HepG2 (cell line): ENCODE measurements around the gene ALOX5AP. TPM values are rescaled to one million over a fixed set of nuclear protein-coding genes. Genes with fewer than 3 reads are reported as not detected.

Experiments used
- ATAC-seq: fragments of 200-7000 bp; cut with Tn5 transposase; 3 replicates; pipeline ENCODE4 v1.9.1; 2020; ENCODE audit warnings: mild to moderate bottlenecking, moderate library complexity
- BruUV-seq: library from RNA; stranded (reverse); fragments of 400-500 nt; replicated peaks from 2 replicates; lab custom pipeline; 2021; lab: Mats Ljungman, UMichigan
- CTCF ChIA-PET: fragments of 300-600 bp; formaldehyde crosslinking; extraction: SDS; loops from one replicate; lab custom pipeline; 2021; ENCODE audit warnings: low total read pairs, inconsistent platforms, low intra/inter-chr PET ratio; lab: Yijun Ruan, JAX
- POLR2A ChIA-PET: fragments of 350-600 bp; sonication (Branson Sonifier 250); formaldehyde crosslinking; loops from one replicate; lab custom pipeline; 2020; ENCODE audit warnings: antibody characterized with exemption, inconsistent platforms; lab: Yijun Ruan, JAX
- DNase-seq: peaks from one replicate; pipeline ENCODE4 v3.0.0-alpha.2; 2015; ENCODE audit warnings: low spot score
- FAIRE-seq: peaks from 3 replicates; lab custom pipeline; 2011; peaks lifted over from hg19 to GRCh38; lab: Jason Lieb, UNC
- H2AFZ ChIP-seq: one replicate; pipeline ENCODE4 v1.6.1; 2011; ENCODE audit warnings: low read length, inconsistent platforms
- H3K27ac ChIP-seq: fragments of 300-600 bp; 3 replicates; pipeline ENCODE4 v1.8.0; 2011; ENCODE audit warnings: mixed run types, mild to moderate bottlenecking, mixed read lengths, low read length, inconsistent platforms; ENCODE audit not compliant: insufficient read depth; ENCODE audit errors: extremely low read length
- H3K27me3 ChIP-seq, 2 experiments: fragments of 200-600 bp in 1 of 2; 2 replicates in 1 of 2; 3 replicates in 1 of 2; pipeline versions ENCODE4 v1.6.0 to v1.8.0; 2011; ENCODE audit warnings: low read length in 2 of 2, mild to moderate bottlenecking in 2 of 2, moderate library complexity in 2 of 2, inconsistent platforms in 1 of 2; ENCODE audit not compliant: insufficient read depth in 2 of 2, control insufficient read depth in 1 of 2
- H3K36me3 ChIP-seq, 2 experiments: fragments of 200-600 bp in 1 of 2; replicated peaks in 1 of 2; 2 replicates in 1 of 2; 3 replicates in 1 of 2; pipeline versions ENCODE4 v1.5.1 to v1.8.0; 2011; ENCODE audit warnings: low read length in 2 of 2, inconsistent platforms in 1 of 2; ENCODE audit not compliant: insufficient read depth in 2 of 2, control insufficient read depth in 1 of 2
- H3K4me1 ChIP-seq: 2 replicates; pipeline ENCODE4 v1.5.1; 2012; ENCODE audit warnings: low read length, inconsistent platforms; ENCODE audit not compliant: insufficient read depth
- H3K4me2 ChIP-seq: 2 replicates; pipeline ENCODE4 v1.6.0; 2011; ENCODE audit warnings: low read depth, low read length, inconsistent platforms
- H3K4me3 ChIP-seq, 3 experiments: fragments of 200-600 bp in 1 of 3; sonication (generic), shearing (Covaris generic) in 1 of 3; replicated peaks in 1 of 3; 2 replicates each; pipeline ENCODE4 v1.5.1; 2011 to 2016; ENCODE audit warnings: low read length in 3 of 3, inconsistent platforms in 2 of 3, low read depth in 2 of 3, mild to moderate bottlenecking in 2 of 3, control low read depth in 1 of 3, mixed read lengths in 1 of 3; ENCODE audit not compliant: insufficient read depth in 1 of 3
- H3K79me2 ChIP-seq: one replicate; pipeline ENCODE4 v1.6.1; 2011; ENCODE audit warnings: low read length, inconsistent platforms; ENCODE audit not compliant: insufficient read depth
- H3K9ac ChIP-seq: 2 replicates; pipeline ENCODE4 v1.6.0; 2011; ENCODE audit warnings: mild to moderate bottlenecking, low read depth, low read length, inconsistent platforms; ENCODE audit not compliant: insufficient read depth
- H3K9me3 ChIP-seq: 2 replicates; pipeline ENCODE4 v1.5.1; 2012; ENCODE audit warnings: mild to moderate bottlenecking, low read length
- H4K20me1 ChIP-seq: 2 replicates; pipeline ENCODE4 v1.6.0; 2011; ENCODE audit warnings: inconsistent platforms, mild to moderate bottlenecking, low read length, moderate library complexity; ENCODE audit not compliant: insufficient read depth
- ARHGAP35 ChIP-seq: sonication (generic); formaldehyde crosslinking; IDR thresholded peaks from 2 replicates; pipeline ENCODE4 v1.9.0; 2022; ENCODE audit warnings: mild to moderate bottlenecking, inconsistent platforms, moderate library complexity, missing genetic modification reagents, borderline replicate concordance
- CC2D1A ChIP-seq: sonication (generic); formaldehyde crosslinking; IDR thresholded peaks from 2 replicates; pipeline ENCODE4 v1.8.1; 2023; ENCODE audit warnings: mild to moderate bottlenecking, missing genetic modification reagents
- FOXM1 ChIP-seq: sonication (generic); formaldehyde crosslinking; IDR thresholded peaks from 2 replicates; pipeline ENCODE4 v1.5.0; 2020; ENCODE audit warnings: missing genetic modification reagents
- LCORL ChIP-seq, 2 experiments: fragments of 450-650 bp in 1 of 2; sonication (generic) in 1 of 2; formaldehyde crosslinking in 1 of 2; IDR thresholded peaks; 2 replicates each; pipeline versions ENCODE4 v1.5.0 to v1.6.1; 2017 to 2020; ENCODE audit warnings: antibody characterized with exemption in 1 of 2, missing genetic modification reagents in 1 of 2
- MED1 ChIP-seq: sonication (generic); formaldehyde crosslinking; IDR thresholded peaks from 2 replicates; pipeline ENCODE4 v1.4.0; 2020; ENCODE audit warnings: missing genetic modification reagents
- SP2 ChIP-seq: sonication (generic); formaldehyde crosslinking; IDR thresholded peaks from 2 replicates; pipeline ENCODE4 v1.5.1; 2020; ENCODE audit warnings: mild to moderate bottlenecking, missing genetic modification reagents
- STAT5B ChIP-seq: sonication (generic); formaldehyde crosslinking; IDR thresholded peaks from 2 replicates; pipeline ENCODE4 v1.4.0; 2020; ENCODE audit warnings: missing genetic modification reagents
- ZC3H4 ChIP-seq: sonication (generic); formaldehyde crosslinking; IDR thresholded peaks from 2 replicates; pipeline ENCODE4 v1.4.0; 2020; ENCODE audit warnings: missing genetic modification reagents, borderline replicate concordance
- ZNF101 ChIP-seq: sonication (generic); formaldehyde crosslinking; IDR thresholded peaks from 2 replicates; pipeline ENCODE4 v1.4.0; 2020; ENCODE audit warnings: mild to moderate bottlenecking, low read depth, missing genetic modification reagents, borderline replicate concordance
- ZNF644 ChIP-seq: IDR thresholded peaks from 2 replicates; pipeline ENCODE4 v1.6.1; 2016; ENCODE audit warnings: low read depth
- WGBS: methylation state at CpG from one replicate; pipeline ENCODE4 v1.1.6; 2017; ENCODE audit warnings: low lambda C conversion rate; 5-methylcytosine and 5-hydroxymethylcytosine counted together
- in situ Hi-C: cut with HindIII; loops from 2 replicates; pipeline ENCODE4 v1.10.0; 2017; ENCODE audit warnings: low pct_unique_long_range_greater_than_20kb; ENCODE audit not compliant: extremely low pct_ligation_motif_present
- intact Hi-C: fragments of 100-400 bp; cut with micrococcal nuclease; formaldehyde crosslinking; loops from one replicate; pipeline ENCODE4 v1.10.0; 2022; ENCODE audit not compliant: unreplicated experiment
- polyA plus RNA-seq, 8 experiments: library from polyadenylated mRNA; depleted of rRNA in 3 of 8; stranded (reverse) in 7 of 8; unstranded in 1 of 8; fragments of >200 nt; fragmentation: Illumina TruSeq in 4 of 8; extraction: Trizol in 4 of 8; gene quantifications; 2 replicates each; pipeline versions ENCODE4 v1.2.1 to v1.2.3, GENCODE V29; 2011 to 2016; ENCODE audit warnings: low read depth in 4 of 8, missing spikeins in 1 of 8, mixed read lengths in 1 of 8; ENCODE audit not compliant: insufficient read depth in 1 of 8
- total RNA-seq, 5 experiments: library from RNA; depleted of rRNA; stranded (reverse); fragments of >200 nt; fragmentation: Illumina TruSeq; extraction: Trizol; gene quantifications; 2 replicates each; pipeline ENCODE4 v1.2.3, GENCODE V29; 2016; ENCODE audit warnings: low read depth in 1 of 5
- TF ChIP-seq, protein P1 (sequence below): sonication (generic); formaldehyde crosslinking; IDR thresholded peaks from 2 replicates; pipeline ENCODE4 v1.9.0; 2022; ENCODE audit warnings: missing genetic modification reagents, mild to moderate bottlenecking, borderline replicate concordance
- TF ChIP-seq, protein P2 (sequence below): sonication (generic); formaldehyde crosslinking; conservative IDR thresholded peaks from 2 replicates; pipeline ENCODE4 v1.4.0; 2020; ENCODE audit warnings: missing genetic modification reagents
- TF ChIP-seq, protein P3 (sequence below): sonication (generic); formaldehyde crosslinking; conservative IDR thresholded peaks from 2 replicates; pipeline ENCODE4 v1.8.0; 2022; ENCODE audit warnings: mild to moderate bottlenecking, moderate library complexity, missing genetic modification reagents

Gene ALOX5AP
- total and polyA plus RNA-seq, 2 of the 13 experiments (the other 11 are each of a cell fraction or from before 2014, with no cell fraction given): 0.97 to 1.2 TPM

DNA sequence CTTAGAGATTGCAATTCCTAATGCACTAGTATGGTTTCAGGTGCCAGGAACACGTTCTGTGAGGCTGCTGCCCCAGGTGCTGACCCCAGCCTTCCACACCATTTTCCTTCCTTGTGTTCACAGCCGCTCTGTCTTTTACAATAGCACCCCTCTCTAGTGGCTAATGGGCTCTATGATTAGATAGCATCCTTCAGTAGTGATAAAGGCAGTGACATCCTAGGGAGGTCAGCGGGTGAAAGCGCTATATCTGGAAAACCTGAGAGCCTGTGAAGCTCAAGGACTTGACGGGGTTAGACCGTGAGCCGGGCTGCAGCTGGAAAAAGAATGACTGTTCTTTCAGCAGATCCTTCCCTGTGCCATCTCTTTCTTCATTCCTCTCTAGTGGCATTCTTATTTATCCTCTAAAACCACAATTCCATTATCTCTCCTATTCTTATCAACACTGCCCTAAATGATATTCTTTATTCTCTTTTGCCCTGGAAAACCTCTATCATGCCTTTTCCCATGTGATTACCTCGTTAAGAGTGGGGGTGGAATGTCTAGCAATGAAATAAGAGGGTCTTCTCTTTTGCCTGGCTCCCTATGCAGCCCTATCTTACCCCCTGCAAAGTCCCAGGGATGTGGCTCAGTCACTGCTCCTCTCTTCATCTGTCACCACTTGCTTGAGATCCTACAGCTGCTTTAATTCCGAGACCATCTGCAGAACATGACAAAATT is 21.8 kb downstream of the ALOX5AP start (continued):
- TF ChIP-seq, protein P1, sequence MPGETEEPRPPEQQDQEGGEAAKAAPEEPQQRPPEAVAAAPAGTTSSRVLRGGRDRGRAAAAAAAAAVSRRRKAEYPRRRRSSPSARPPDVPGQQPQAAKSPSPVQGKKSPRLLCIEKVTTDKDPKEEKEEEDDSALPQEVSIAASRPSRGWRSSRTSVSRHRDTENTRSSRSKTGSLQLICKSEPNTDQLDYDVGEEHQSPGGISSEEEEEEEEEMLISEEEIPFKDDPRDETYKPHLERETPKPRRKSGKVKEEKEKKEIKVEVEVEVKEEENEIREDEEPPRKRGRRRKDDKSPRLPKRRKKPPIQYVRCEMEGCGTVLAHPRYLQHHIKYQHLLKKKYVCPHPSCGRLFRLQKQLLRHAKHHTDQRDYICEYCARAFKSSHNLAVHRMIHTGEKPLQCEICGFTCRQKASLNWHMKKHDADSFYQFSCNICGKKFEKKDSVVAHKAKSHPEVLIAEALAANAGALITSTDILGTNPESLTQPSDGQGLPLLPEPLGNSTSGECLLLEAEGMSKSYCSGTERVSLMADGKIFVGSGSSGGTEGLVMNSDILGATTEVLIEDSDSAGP (CRISPR knock-in tag): no peak
- TF ChIP-seq ZC3H4 (CRISPR knock-in tag): no peak
- TF ChIP-seq STAT5B (CRISPR knock-in tag): no peak

DNA sequence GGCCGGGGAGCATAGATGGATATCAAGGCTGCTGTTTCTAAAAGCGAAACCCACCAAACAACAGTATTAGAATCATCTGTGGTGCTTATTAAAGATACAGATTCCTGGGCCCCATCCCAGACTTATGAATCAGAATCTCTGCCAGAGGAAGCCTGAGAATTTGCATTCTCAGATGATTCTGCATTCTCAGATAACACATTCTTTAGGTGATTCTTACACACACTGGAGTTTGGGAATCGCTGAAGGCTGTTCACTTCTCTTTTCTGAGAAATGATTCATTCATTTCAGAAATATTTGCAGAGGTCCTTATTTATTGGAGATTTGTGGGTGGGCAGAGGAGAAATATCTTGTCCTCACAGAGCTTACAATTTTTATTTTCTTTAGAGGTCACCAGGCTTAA is 24.4 kb downstream of the ALOX5AP start:
- Histone ChIP-seq H4K20me1 (no peaks in the 10 kb centered on the region), H2AFZ (no peak overlapping the region), H3K9me3 (no peaks in the 10 kb centered on the region), H3K4me1 (no peaks in the 10 kb centered on the region), H3K9ac (no peak overlapping the region), H3K79me2 (no peaks in the 10 kb centered on the region), H3K27ac (no peak overlapping the region), H3K27me3 (peaks cover 0 to 1% of the 10 kb centered on the region in 2 experiments; a peak in 1 of 5 replicates), H3K4me3 (no peak overlapping the region), H3K36me3 (no peaks in the 10 kb centered on the region), H3K4me2 (no peak overlapping the region)
- POLR2A ChIA-PET: no interaction called here
- no peak for TF ChIP-seq SP2
- TF ChIP-seq MED1: no peak
- TF ChIP-seq LCORL (IDR thresholded peaks at IDR 0.05): no peak
- TF ChIP-seq LCORL (CRISPR knock-in tag; IDR thresholded peaks at IDR 0.05): no peak
- TF ChIP-seq, protein P2, sequence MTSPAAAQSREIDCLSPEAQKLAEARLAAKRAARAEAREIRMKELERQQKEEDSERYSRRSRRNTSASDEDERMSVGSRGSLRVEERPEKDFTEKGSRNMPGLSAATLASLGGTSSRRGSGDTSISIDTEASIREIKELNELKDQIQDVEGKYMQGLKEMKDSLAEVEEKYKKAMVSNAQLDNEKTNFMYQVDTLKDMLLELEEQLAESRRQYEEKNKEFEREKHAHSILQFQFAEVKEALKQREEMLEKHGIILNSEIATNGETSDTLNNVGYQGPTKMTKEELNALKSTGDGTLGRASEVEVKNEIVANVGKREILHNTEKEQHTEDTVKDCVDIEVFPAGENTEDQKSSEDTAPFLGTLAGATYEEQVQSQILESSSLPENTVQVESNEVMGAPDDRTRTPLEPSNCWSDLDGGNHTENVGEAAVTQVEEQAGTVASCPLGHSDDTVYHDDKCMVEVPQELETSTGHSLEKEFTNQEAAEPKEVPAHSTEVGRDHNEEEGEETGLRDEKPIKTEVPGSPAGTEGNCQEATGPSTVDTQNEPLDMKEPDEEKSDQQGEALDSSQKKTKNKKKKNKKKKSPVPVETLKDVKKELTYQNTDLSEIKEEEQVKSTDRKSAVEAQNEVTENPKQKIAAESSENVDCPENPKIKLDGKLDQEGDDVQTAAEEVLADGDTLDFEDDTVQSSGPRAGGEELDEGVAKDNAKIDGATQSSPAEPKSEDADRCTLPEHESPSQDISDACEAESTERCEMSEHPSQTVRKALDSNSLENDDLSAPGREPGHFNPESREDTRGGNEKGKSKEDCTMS (CRISPR knock-in tag): no peak
- TF ChIP-seq ARHGAP35 (CRISPR knock-in tag): no peak
- no peak for TF ChIP-seq ZNF101
- no peak for TF ChIP-seq FOXM1 (CRISPR knock-in tag)
- no peak for TF ChIP-seq ZNF644
- no peak for TF ChIP-seq CC2D1A (CRISPR knock-in tag)
- TF ChIP-seq, protein P3, sequence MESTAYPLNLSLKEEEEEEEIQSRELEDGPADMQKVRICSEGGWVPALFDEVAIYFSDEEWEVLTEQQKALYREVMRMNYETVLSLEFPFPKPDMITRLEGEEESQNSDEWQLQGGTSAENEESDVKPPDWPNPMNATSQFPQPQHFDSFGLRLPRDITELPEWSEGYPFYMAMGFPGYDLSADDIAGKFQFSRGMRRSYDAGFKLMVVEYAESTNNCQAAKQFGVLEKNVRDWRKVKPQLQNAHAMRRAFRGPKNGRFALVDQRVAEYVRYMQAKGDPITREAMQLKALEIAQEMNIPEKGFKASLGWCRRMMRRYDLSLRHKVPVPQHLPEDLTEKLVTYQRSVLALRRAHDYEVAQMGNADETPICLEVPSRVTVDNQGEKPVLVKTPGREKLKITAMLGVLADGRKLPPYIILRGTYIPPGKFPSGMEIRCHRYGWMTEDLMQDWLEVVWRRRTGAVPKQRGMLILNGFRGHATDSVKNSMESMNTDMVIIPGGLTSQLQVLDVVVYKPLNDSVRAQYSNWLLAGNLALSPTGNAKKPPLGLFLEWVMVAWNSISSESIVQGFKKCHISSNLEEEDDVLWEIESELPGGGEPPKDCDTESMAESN (CRISPR knock-in tag): no peak
- in situ Hi-C loops (loop anchor here (10.0 kb wide), 1 partner anchor 285 kb away; no protein-coding TSS in a partner anchor), intact Hi-C loops (no loop called here)
- no peak for FAIRE-seq
- no peak for ATAC-seq
- DNase-seq: no peak
- BruUV-seq: no TSS peak
- CTCF ChIA-PET: no interaction called here
- 48% methylated on average over 3 of the region's 3 CpGs for WGBS
